CMK (cell line): ENCODE measurements around the gene SCN10A.

Experiments
- DNase-seq: peaks from one replicate; pipeline ENCODE4 v3.0.0-alpha.2; 2010; ENCODE audit warnings: low read depth

Gene SCN10A

GRCh38 chr3:38651153-38651789 lies 164.7 kb downstream of the SCN10A start:
- DNase-seq = peak; percentile 26

GRCh38 chr3:38650248-38650951 lies 165.6 kb downstream of the SCN10A start:
- DNase-seq = no peak

- peak; percentile 25 for DNase-seq
These were observed 166.3 kb downstream of the SCN10A start, which contains the start of gene SCN5A for GRCh38 chr3:38649500-38650247. Gene SCN5A (minus strand): TSS chr3:38649687. CDS start chr3:38633307, 16,380 bp downstream.

- no peak for DNase-seq
These were observed 167.1 kb downstream of the SCN10A start for GRCh38 chr3:38648659-38649499.

GRCh38 chr3:38648024-38648658 lies 167.9 kb downstream of the SCN10A start:
- no peak for DNase-seq

- DNase-seq = no peak
These were observed 168.6 kb downstream of the SCN10A start for GRCh38 chr3:38647217-38647970.
